Keratinocyte (primary cell): ENCODE results near the gene ADAM15. TPM values are rescaled to one million over a fixed set of nuclear protein-coding genes. Genes with fewer than 3 reads are reported as not detected.

ENCODE experiments used
- DNase-seq: peaks from one replicate; pipeline ENCODE4 v3.0.0-alpha.2; 2011; ENCODE audit warnings: low read depth, missing footprints, low spot score
- FAIRE-seq: peaks from 2 replicates; lab custom pipeline; 2011; peaks lifted over from hg19 to GRCh38; lab: Jason Lieb, UNC
- H2AFZ ChIP-seq: 2 replicates; pipeline ENCODE4 v1.6.0; 2012; ENCODE audit warnings: low read length, control low read depth, inconsistent platforms; ENCODE audit not compliant: control insufficient read depth
- H3K27ac ChIP-seq: 2 replicates; pipeline ENCODE4 v1.5.1; 2011; ENCODE audit warnings: low read length; ENCODE audit not compliant: control insufficient read depth, insufficient read depth
- H3K27me3 ChIP-seq: 3 replicates; pipeline ENCODE4 v1.6.0; 2011; ENCODE audit warnings: low read length; ENCODE audit not compliant: control insufficient read depth, insufficient read depth; ENCODE audit errors: extremely low read depth
- H3K36me3 ChIP-seq, 2 experiments: 2 replicates in 1 of 2; 3 replicates in 1 of 2; pipeline ENCODE4 v1.5.1; 2011; ENCODE audit warnings: low read length in 2 of 2, mild to moderate bottlenecking in 1 of 2; ENCODE audit not compliant: control insufficient read depth in 2 of 2, insufficient read depth in 2 of 2; ENCODE audit errors: extremely low read depth in 1 of 2
- H3K4me1 ChIP-seq: 3 replicates; pipeline ENCODE4 v1.5.1; 2011; ENCODE audit warnings: low read length; ENCODE audit not compliant: control insufficient read depth, insufficient read depth; ENCODE audit errors: extremely low read depth
- H3K4me2 ChIP-seq: 3 replicates; pipeline ENCODE4 v1.6.0; 2011; ENCODE audit warnings: low read depth, low read length; ENCODE audit not compliant: control insufficient read depth, insufficient read depth; ENCODE audit errors: extremely low read depth
- H3K4me3 ChIP-seq, 3 experiments: fragments of 200-600 bp in 1 of 3; sonication (generic) in 1 of 3; 2 replicates in 2 of 3; 3 replicates in 1 of 3; pipeline ENCODE4 v1.5.1; 2011 to 2016; ENCODE audit warnings: low read length in 3 of 3, mild to moderate bottlenecking in 3 of 3, control low read depth in 2 of 3, inconsistent platforms in 1 of 3, low read depth in 1 of 3, mixed read lengths in 1 of 3, mixed run types in 1 of 3, moderate library complexity in 1 of 3; ENCODE audit not compliant: control insufficient read depth in 2 of 3, insufficient read depth in 2 of 3; ENCODE audit errors: extremely low read depth in 1 of 3
- H3K79me2 ChIP-seq: 2 replicates; pipeline ENCODE4 v1.6.0; 2012; ENCODE audit warnings: low read length; ENCODE audit not compliant: control insufficient read depth, insufficient read depth
- H3K9ac ChIP-seq: 3 replicates; pipeline ENCODE4 v1.6.0; 2011; ENCODE audit warnings: low read length; ENCODE audit not compliant: control insufficient read depth, insufficient read depth; ENCODE audit errors: extremely low read depth
- H3K9me1 ChIP-seq: 3 replicates; pipeline ENCODE4 v1.6.0; 2011; ENCODE audit warnings: low read length; ENCODE audit not compliant: control insufficient read depth, insufficient read depth; ENCODE audit errors: extremely low read depth
- H3K9me3 ChIP-seq: 2 replicates; pipeline ENCODE4 v1.5.1; 2012; ENCODE audit warnings: low read depth, low read length; ENCODE audit not compliant: control insufficient read depth
- H4K20me1 ChIP-seq: 3 replicates; pipeline ENCODE4 v1.6.0; 2011; ENCODE audit warnings: low read length; ENCODE audit not compliant: control insufficient read depth, insufficient read depth; ENCODE audit errors: extremely low read depth
- EZH2 ChIP-seq: IDR thresholded peaks from one replicate; pipeline ENCODE4 v1.6.1; 2012; ENCODE audit warnings: inconsistent platforms, mild to moderate bottlenecking, low read length, moderate library complexity
- dilution Hi-C: fragments of 300-500 bp; cut with MboI; formaldehyde crosslinking; loops from one replicate; pipeline ENCODE4 v1.7.0; 2020; ENCODE audit warnings: low sequenced_read_pairs; ENCODE audit not compliant: extremely low pct_ligation_motif_present
- polyA plus RNA-seq, 5 experiments: library from polyadenylated mRNA; depleted of rRNA in 3 of 5; stranded (reverse) in 3 of 5; stranded (forward) in 1 of 5; unstranded in 1 of 5; fragments of >200 nt; gene quantifications; 1 replicate in 1 of 5; 2 replicates in 3 of 5; 3 replicates in 1 of 5; pipeline versions ENCODE4 v1.2.1 to v1.2.3, GENCODE V29; 2011 to 2012; ENCODE audit warnings: missing spikeins in 2 of 5, low read depth in 1 of 5, low replicate concordance in 1 of 5
- TF ChIP-seq, protein P1 (sequence below), 3 experiments: IDR thresholded peaks in 1 of 3; conservative IDR thresholded peaks in 1 of 3; optimal IDR thresholded peaks in 1 of 3; 2 replicates in 2 of 3; 3 replicates in 1 of 3; pipeline versions ENCODE3 to v1.5.1; 2011; ENCODE audit warnings: low read length in 3 of 3, mild to moderate bottlenecking in 3 of 3, moderate library complexity in 2 of 3, control low read depth in 1 of 3, inconsistent platforms in 1 of 3; ENCODE audit not compliant: insufficient read depth in 2 of 3; ENCODE audit errors: extremely low read depth in 1 of 3

The ADAM15 gene
- polyA plus RNA-seq, 1 donor (not counting 4 experiments of a cell fraction or from before 2014, with no cell fraction given): 131 TPM

DNA sequence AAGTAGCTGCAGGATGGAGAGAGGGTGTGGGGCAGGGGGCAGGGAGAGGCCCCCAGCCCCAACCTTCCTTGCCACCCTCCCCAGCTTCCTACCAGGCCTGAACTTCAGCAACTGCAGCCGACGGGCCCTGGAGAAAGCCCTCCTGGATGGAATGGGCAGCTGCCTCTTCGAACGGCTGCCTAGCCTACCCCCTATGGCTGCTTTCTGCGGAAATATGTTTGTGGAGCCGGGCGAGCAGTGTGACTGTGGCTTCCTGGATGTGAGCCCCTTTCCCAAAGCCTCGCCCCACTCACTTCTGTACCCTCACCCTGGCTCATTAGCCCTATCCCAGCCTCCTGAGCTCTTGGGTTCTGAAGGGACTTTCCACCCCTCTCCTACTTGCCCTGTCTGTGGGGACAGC lies 6.0 kb downstream of the ADAM15 start:
- no peak for FAIRE-seq
- peaks cover 52 to 57% of the 10 kb centered on the region in 2 experiments for H3K36me3 ChIP-seq
- dilution Hi-C loops: no loop called here

GRCh38 chr1:155057788-155058211 lies 6.7 kb downstream of the ADAM15 start:
- Histone ChIP-seq H4K20me1 (peaks cover 5% of the 10 kb centered on the region), H2AFZ (no peak overlapping the region), H3K36me3 (peaks cover 55 to 58% of the 10 kb centered on the region in 2 experiments), H3K4me1 (peaks cover 21% of the 10 kb centered on the region), H3K9me3 (no peaks in the 10 kb centered on the region), H3K79me2 (peaks cover 19% of the 10 kb centered on the region), H3K4me2 (no peak overlapping the region), H3K9me1 (no peaks in the 10 kb centered on the region), H3K27ac (no peak overlapping the region), H3K9ac (no peak overlapping the region), H3K4me3 (no peak overlapping the region), H3K27me3 (no peaks in the 10 kb centered on the region)
- dilution Hi-C loops: no loop called here
- no peak for DNase-seq
- no peak for FAIRE-seq
- no peak for TF ChIP-seq EZH2
- TF ChIP-seq, protein P1, sequence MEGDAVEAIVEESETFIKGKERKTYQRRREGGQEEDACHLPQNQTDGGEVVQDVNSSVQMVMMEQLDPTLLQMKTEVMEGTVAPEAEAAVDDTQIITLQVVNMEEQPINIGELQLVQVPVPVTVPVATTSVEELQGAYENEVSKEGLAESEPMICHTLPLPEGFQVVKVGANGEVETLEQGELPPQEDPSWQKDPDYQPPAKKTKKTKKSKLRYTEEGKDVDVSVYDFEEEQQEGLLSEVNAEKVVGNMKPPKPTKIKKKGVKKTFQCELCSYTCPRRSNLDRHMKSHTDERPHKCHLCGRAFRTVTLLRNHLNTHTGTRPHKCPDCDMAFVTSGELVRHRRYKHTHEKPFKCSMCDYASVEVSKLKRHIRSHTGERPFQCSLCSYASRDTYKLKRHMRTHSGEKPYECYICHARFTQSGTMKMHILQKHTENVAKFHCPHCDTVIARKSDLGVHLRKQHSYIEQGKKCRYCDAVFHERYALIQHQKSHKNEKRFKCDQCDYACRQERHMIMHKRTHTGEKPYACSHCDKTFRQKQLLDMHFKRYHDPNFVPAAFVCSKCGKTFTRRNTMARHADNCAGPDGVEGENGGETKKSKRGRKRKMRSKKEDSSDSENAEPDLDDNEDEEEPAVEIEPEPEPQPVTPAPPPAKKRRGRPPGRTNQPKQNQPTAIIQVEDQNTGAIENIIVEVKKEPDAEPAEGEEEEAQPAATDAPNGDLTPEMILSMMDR (optimal IDR thresholded peaks at IDR 0.05 in 1 of 3, IDR thresholded peaks at IDR 0.05 in 1 of 3, conservative IDR thresholded peaks at IDR 0.05 in 1 of 3; ENCODE audit: extremely low read depth in 1 of 3, insufficient read depth in 2 of 3, low read length in 3 of 3): peak in 1 of 3 experiments; percentile 32

More for the DNA sequence above, 6.0 kb downstream of the ADAM15 start:
- Histone ChIP-seq H3K4me3 (no peak overlapping the region), H3K4me2 (no peak overlapping the region), H3K4me1 (peaks cover 24% of the 10 kb centered on the region), H2AFZ (no peak overlapping the region), H3K9ac (no peak overlapping the region), H3K9me3 (no peaks in the 10 kb centered on the region), H3K27me3 (no peaks in the 10 kb centered on the region), H3K9me1 (no peaks in the 10 kb centered on the region), H4K20me1 (peaks cover 5% of the 10 kb centered on the region), H3K27ac (no peak overlapping the region), H3K79me2 (peaks cover 23% of the 10 kb centered on the region)
- TF ChIP-seq, protein P1 (optimal IDR thresholded peaks at IDR 0.05 in 1 of 3, IDR thresholded peaks at IDR 0.05 in 1 of 3, conservative IDR thresholded peaks at IDR 0.05 in 1 of 3; ENCODE audit: extremely low read depth in 1 of 3, insufficient read depth in 2 of 3, low read length in 3 of 3): no peak
- TF ChIP-seq EZH2: no peak
- no peak for DNase-seq
